HUES48 (cell line): ENCODE data around the gene CDC20B.
"Not testable (repeated sequence)": the region's sequence is repeated elsewhere in the genome, so short reads cannot be mapped to it uniquely, and the experiment has no call there.

Source experiments
- H3K27ac ChIP-seq: one replicate; pipeline ENCODE4 v1.7.0; 2013; ENCODE audit warnings: low read depth, low read length, inconsistent platforms
- H3K27me3 ChIP-seq: 2 replicates; pipeline ENCODE4 v1.6.1; 2013; ENCODE audit warnings: mild to moderate bottlenecking, low read length; ENCODE audit not compliant: control insufficient read depth, insufficient read depth
- H3K36me3 ChIP-seq: 2 replicates; pipeline ENCODE4 v1.6.1; 2013; ENCODE audit warnings: low read length; ENCODE audit not compliant: control insufficient read depth, insufficient read depth
- H3K4me1 ChIP-seq: 2 replicates; pipeline ENCODE4 v1.6.1; 2013; ENCODE audit warnings: mild to moderate bottlenecking, low read length; ENCODE audit not compliant: control insufficient read depth, insufficient read depth
- H3K4me3 ChIP-seq: 2 replicates; pipeline ENCODE4 v1.5.1; 2013; ENCODE audit warnings: mild to moderate bottlenecking, low read depth, low read length
- H3K9ac ChIP-seq: 2 replicates; pipeline ENCODE4 v1.6.1; 2013; ENCODE audit warnings: mild to moderate bottlenecking, low read depth, low read length, moderate library complexity
- H3K9me3 ChIP-seq: 2 replicates; pipeline ENCODE4 v1.6.1; 2013; ENCODE audit warnings: low read length; ENCODE audit not compliant: control insufficient read depth, insufficient read depth

CDC20B gene

GRCh38 chr5:55101556-55102276 lies 71.3 kb downstream of the CDC20B start:
- H3K4me3 ChIP-seq: no peak overlapping the region
- no peak overlapping the region for H3K27ac ChIP-seq
- H3K9me3 ChIP-seq: no peaks in the 10 kb centered on the region
- no peak overlapping the region for H3K9ac ChIP-seq
- no peaks in the 10 kb centered on the region for H3K27me3 ChIP-seq
- no peaks in the 10 kb centered on the region for H3K36me3 ChIP-seq
- H3K4me1 ChIP-seq: no peaks in the 10 kb centered on the region

GRCh38 chr5:55101148-55101547 lies 71.8 kb downstream of the CDC20B start:
- H3K9me3 ChIP-seq, H3K27me3 ChIP-seq, H3K27ac ChIP-seq, H3K4me3 ChIP-seq, H3K4me1 ChIP-seq, H3K9ac ChIP-seq, H3K36me3 ChIP-seq: not testable (repeated sequence)

- Histone ChIP-seq H3K36me3 (no peaks in the 10 kb centered on the region), H3K27ac (no peak overlapping the region), H3K4me1 (no peaks in the 10 kb centered on the region), H3K9me3 (no peaks in the 10 kb centered on the region), H3K9ac (no peak overlapping the region), H3K27me3 (no peaks in the 10 kb centered on the region), H3K4me3 (no peak overlapping the region)
These were observed 76.1 kb downstream of the CDC20B start for GRCh38 chr5:55096861-55097260.

GRCh38 chr5:55096182-55096581 lies 76.8 kb downstream of the CDC20B start:
- Histone ChIP-seq H3K4me1 (no peaks in the 10 kb centered on the region), H3K27me3 (no peaks in the 10 kb centered on the region), H3K9me3 (no peaks in the 10 kb centered on the region), H3K27ac (no peak overlapping the region), H3K9ac (no peak overlapping the region), H3K36me3 (no peaks in the 10 kb centered on the region), H3K4me3 (no peak overlapping the region)

GRCh38 chr5:55091011-55091410 lies 82.0 kb downstream of the CDC20B start:
- H3K9ac ChIP-seq, H3K4me3 ChIP-seq, H3K27me3 ChIP-seq, H3K4me1 ChIP-seq, H3K9me3 ChIP-seq, H3K36me3 ChIP-seq, H3K27ac ChIP-seq: not testable (repeated sequence)

- not testable (repeated sequence) for H3K9ac ChIP-seq, H3K4me3 ChIP-seq, H3K27ac ChIP-seq, H3K9me3 ChIP-seq, H3K36me3 ChIP-seq, H3K4me1 ChIP-seq, H3K27me3 ChIP-seq
These were observed 83.7 kb downstream of the CDC20B start for GRCh38 chr5:55089301-55089700.

- H3K36me3 ChIP-seq: no peaks in the 10 kb centered on the region
These were observed 91.4 kb downstream of the CDC20B start for GRCh38 chr5:55081541-55081940.

GRCh38 chr5:55073211-55073610 lies 99.8 kb downstream of the CDC20B start:
- Histone ChIP-seq H3K27me3 (no peaks in the 10 kb centered on the region), H3K9me3 (no peaks in the 10 kb centered on the region), H3K4me1 (peaks cover 6% of the 10 kb centered on the region; the same call in 1 of the 2 replicates), H3K27ac (no peak overlapping the region), H3K36me3 (no peaks in the 10 kb centered on the region), H3K9ac (no peak overlapping the region), H3K4me3 (no peak overlapping the region)

More at GRCh38 chr5:55081541-55081940, 91.4 kb downstream of the CDC20B start:
- H3K9me3 ChIP-seq: peaks cover 25% of the 10 kb centered on the region
- H3K4me1 ChIP-seq: no peaks in the 10 kb centered on the region
- no peak overlapping the region for H3K4me3 ChIP-seq
- no peak overlapping the region for H3K9ac ChIP-seq
- H3K27ac ChIP-seq: no peak overlapping the region
- no peaks in the 10 kb centered on the region for H3K27me3 ChIP-seq

- Histone ChIP-seq H3K9ac (no peak overlapping the region), H3K27me3 (no peaks in the 10 kb centered on the region), H3K4me3 (no peak overlapping the region), H3K9me3 (no peaks in the 10 kb centered on the region), H3K4me1 (peaks cover 6% of the 10 kb centered on the region; the same call in 1 of the 2 replicates), H3K36me3 (no peaks in the 10 kb centered on the region), H3K27ac (no peak overlapping the region)
These were observed 100.3 kb downstream of the CDC20B start for GRCh38 chr5:55072666-55073065.

- no peak overlapping the region for H3K9ac ChIP-seq
These were observed 101.6 kb downstream of the CDC20B start for GRCh38 chr5:55071413-55071812.

GRCh38 chr5:55070968-55071367 lies 102.0 kb downstream of the CDC20B start:
- H3K4me3 ChIP-seq: no peak overlapping the region
- no peaks in the 10 kb centered on the region for H3K9me3 ChIP-seq
- H3K27me3 ChIP-seq: no peaks in the 10 kb centered on the region
- H3K4me1 ChIP-seq: peaks cover 6% of the 10 kb centered on the region; the same call in 1 of the 2 replicates
- H3K9ac ChIP-seq: no peak overlapping the region
- no peaks in the 10 kb centered on the region for H3K36me3 ChIP-seq
- H3K27ac ChIP-seq: no peak overlapping the region

More at GRCh38 chr5:55071413-55071812, 101.6 kb downstream of the CDC20B start:
- no peaks in the 10 kb centered on the region for H3K27me3 ChIP-seq
- H3K27ac ChIP-seq: no peak overlapping the region
- H3K36me3 ChIP-seq: no peaks in the 10 kb centered on the region
- H3K9me3 ChIP-seq: no peaks in the 10 kb centered on the region
- H3K4me1 ChIP-seq: peaks cover 6% of the 10 kb centered on the region; the same call in 1 of the 2 replicates
- no peak overlapping the region for H3K4me3 ChIP-seq
